ENCODE results near the gene GATD1.

GATD1 gene

DNA sequence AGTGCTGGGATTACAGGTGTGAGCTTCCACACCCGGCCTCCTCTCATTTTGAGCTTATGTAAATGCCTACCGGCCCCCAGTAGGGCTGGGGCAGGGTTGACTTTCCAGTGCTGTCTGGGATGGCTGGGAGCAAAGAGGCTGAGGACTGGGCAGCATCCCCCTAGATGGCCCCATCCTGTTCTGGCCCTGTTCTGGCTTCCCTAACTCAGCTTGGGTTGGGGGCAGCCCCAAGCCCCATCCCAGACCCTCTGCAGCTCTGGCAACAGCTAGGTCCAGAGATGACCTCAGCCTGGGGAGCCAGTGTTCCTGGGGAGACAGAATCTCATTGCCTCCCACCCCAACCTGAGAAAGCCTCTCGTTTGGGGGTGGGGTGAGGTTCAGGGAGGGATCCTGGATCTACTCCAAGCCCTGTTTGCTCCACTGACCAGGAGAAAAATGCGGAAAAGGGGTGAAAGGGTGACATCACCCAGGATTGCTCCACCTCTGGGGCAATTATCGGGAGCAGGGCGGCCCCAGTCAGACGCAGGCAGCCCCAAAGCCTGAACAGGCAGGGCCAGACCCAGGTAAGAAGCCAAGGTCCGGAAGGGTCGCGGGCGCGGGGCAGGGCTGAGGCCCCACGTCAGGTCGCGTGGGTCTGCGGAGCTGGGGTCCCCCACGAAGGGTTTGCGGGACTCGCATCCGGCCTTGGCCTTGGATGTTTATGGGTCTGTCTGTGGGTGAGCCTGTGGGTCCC is 41.3 kb upstream of the GATD1 start, which contains the start of gene PNPLA2:
Gene PNPLA2 (plus strand): TSS at position 519 of the 733 bp plus-strand sequence. CDS start 805 bp downstream, outside the sequence.
- no peak for TF ChIP-seq CTCF (IDR thresholded peaks at IDR 0.05; ENCODE audit: low read depth, low read length)

DNA sequence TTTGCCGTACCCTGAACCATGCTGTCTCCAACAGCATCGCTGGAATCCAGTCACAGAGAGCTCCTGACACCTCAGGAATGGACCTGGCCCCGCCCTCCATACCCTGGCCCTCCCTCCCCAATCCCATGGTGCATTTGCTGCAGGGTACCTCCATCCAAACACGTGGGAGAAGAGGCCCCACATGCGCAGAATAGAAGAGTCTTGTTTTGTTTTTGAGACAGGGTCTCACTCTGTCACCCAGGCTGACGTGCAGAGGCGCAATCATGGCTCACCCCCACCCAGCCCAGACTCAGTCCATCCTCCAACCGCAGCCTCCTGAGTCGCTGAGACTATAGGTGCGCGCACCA is 39.1 kb upstream of the GATD1 start:
- no peak for TF ChIP-seq CTCF (IDR thresholded peaks at IDR 0.05; ENCODE audit: low read depth, low read length)
- no peak overlapping the region for H3K4me3 ChIP-seq (ENCODE audit: low read depth, low read length)

More for the DNA sequence above, 41.3 kb upstream of the GATD1 start, which contains the start of gene PNPLA2:
- H3K4me3 ChIP-seq (ENCODE audit: low read depth, low read length) = peak within 1 kb of the TSS; percentile 66

GRCh38 chr11:815675-816432 is 38.6 kb upstream of the GATD1 start:
- no peak overlapping the region for H3K4me3 ChIP-seq (ENCODE audit: low read depth, low read length)
- TF ChIP-seq CTCF (IDR thresholded peaks at IDR 0.05; ENCODE audit: low read depth, low read length) = no peak

DNA sequence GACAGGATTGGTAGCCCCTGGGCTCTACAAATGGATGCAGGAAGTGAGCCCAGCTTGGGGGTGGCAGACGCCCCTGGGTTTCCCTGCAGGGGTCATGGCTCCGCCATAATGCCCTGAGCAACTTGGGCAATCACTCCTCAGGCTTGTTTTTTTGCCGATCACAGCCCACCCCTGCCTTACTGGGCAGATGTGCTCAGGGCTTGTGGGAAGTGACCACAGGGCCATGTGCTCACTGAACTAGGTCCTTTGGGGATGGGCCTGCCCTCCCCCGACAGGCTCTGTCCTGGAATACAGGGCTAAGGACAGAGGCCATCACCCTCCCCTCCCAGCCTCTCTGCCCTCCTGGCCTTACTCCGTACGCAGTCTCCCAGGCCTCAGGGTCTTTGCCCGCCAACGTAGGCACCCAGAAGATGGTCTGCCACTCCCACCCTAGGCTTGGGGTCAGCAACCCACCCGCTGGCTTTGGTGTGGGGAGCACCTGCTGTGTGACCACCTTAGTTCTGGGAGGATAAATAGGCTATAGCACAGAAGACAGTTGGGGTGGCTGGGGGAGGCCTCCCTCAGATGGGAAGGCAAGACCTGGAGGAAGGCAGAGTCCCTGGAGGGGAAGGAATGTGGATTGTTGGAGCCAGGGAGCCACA is 36.3 kb upstream of the GATD1 start:
- no peak overlapping the region for H3K4me3 ChIP-seq (ENCODE audit: low read depth, low read length)
- TF ChIP-seq CTCF (IDR thresholded peaks at IDR 0.05; ENCODE audit: low read depth, low read length) = no peak

DNA sequence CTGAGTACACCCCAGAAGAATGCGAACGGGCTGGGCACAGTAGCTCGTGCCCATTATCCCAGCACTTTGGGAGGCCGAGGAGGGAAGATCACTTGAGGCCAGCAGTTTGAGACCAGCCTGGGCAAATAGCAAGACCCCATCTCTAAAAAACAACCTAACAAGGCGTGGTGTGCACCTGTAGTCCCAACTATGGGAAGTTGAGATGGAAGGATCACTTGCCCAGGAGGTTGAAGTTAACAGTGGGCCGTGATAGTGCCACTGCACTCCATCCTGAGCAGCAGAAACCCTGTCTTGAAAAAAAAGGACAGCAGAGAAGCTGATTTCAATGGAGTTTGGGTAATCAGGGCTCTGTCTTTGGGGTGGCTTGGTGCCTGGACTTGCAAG is 35.8 kb upstream of the GATD1 start:
- no peak overlapping the region for H3K4me3 ChIP-seq (ENCODE audit: low read depth, low read length)
- no peak for TF ChIP-seq CTCF (IDR thresholded peaks at IDR 0.05; ENCODE audit: low read depth, low read length)

DNA sequence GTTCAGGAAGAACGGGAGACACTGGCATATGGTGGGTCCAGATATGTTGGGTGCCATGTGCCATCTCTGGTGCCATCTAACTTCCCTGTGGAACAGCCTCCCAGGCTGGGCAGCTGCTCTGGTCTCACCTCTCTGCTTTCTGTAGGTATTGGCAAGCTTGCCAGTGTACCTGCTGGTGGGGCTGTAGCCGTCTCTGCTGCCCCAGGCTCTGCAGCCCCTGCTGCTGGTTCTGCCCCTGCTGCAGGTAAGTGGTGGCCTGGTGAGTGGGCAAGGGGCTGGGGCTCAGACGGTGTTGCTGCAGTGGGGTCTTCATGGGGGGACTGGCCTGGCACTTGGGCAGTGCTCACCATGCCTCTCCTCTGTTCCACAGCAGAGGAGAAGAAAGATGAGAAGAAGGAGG is 35.1 kb upstream of the GATD1 start:
- no peak overlapping the region for H3K4me3 ChIP-seq (ENCODE audit: low read depth, low read length)
- no peak for TF ChIP-seq CTCF (IDR thresholded peaks at IDR 0.05; ENCODE audit: low read depth, low read length)

Measured in WI38 (cell line).